Heart right ventricle (tissue), 16 donors: ENCODE results near the gene RENBP. TPM values are rescaled to one million over a fixed set of nuclear protein-coding genes. Genes with fewer than 3 reads are reported as not detected.

Experiments
- ATAC-seq, 8 donors: fragments of 200-7000 bp; cut with Tn5 transposase; one replicate each; pipeline ENCODE4 v1.9.1; 2020; ENCODE audit warnings: mild to moderate bottlenecking in 8 of 8, moderate library complexity in 8 of 8, moderate number of reproducible peaks in 1 of 8
- DNase-seq, 2 donors: peaks; one replicate each; pipeline ENCODE4 v3.0.0-alpha.2; 2020
- H3K27ac ChIP-seq, 10 donors: fragments of 200-600 bp; sonication (generic) in 2 of 10; one replicate each; pipeline versions ENCODE4 v1.5.0 to v1.8.0; 2020 to 2022; ENCODE audit warnings: mild to moderate bottlenecking in 3 of 10
- H3K27me3 ChIP-seq, 7 donors: fragments of 200-600 bp; one replicate each; pipeline ENCODE4 v1.8.0; 2021 to 2022; ENCODE audit warnings: mild to moderate bottlenecking in 2 of 7
- H3K36me3 ChIP-seq, 9 donors: fragments of 200-600 bp; sonication (generic) in 1 of 9; one replicate each; pipeline versions ENCODE4 v1.5.0 to v1.8.0; 2020 to 2022; ENCODE audit warnings: mild to moderate bottlenecking in 2 of 9
- H3K4me1 ChIP-seq, 9 donors: fragments of 200-600 bp; sonication (generic) in 1 of 9; one replicate each; pipeline versions ENCODE4 v1.5.0 to v1.8.0; 2020 to 2022; ENCODE audit warnings: mild to moderate bottlenecking in 4 of 9
- H3K4me3 ChIP-seq, 10 donors: fragments of 200-600 bp; sonication (generic) in 2 of 10; one replicate each; pipeline versions ENCODE4 v1.5.0 to v1.8.0; 2020 to 2022; ENCODE audit warnings: mild to moderate bottlenecking in 7 of 10, moderate library complexity in 2 of 10
- H3K9me3 ChIP-seq, 11 donors: fragments of 200-600 bp in 10 of 11; sonication (generic) in 2 of 11; one replicate each; pipeline versions ENCODE4 v1.5.0 to v1.8.0; 2013 to 2022; ENCODE audit warnings: mild to moderate bottlenecking in 2 of 11, control low read depth in 1 of 11, moderate library complexity in 1 of 11
- CTCF ChIP-seq, 9 donors: fragments of 200-600 bp; sonication (generic) in 2 of 9; IDR thresholded peaks; one replicate each; pipeline versions ENCODE4 v1.5.0 to v1.8.0; 2021 to 2022; ENCODE audit warnings: antibody characterized with exemption in 9 of 9, mild to moderate bottlenecking in 5 of 9, moderate library complexity in 1 of 9
- WGBS, 2 donors: extraction: QIAGEN DNeasy Blood & Tissue Kit; methylation state at CpG; one replicate each; pipeline ENCODE4 v1.1.7; 2013; ENCODE audit warnings: inconsistent platforms in 1 of 2; 5-methylcytosine and 5-hydroxymethylcytosine counted together
- intact Hi-C, 10 donors: fragments of 100-400 bp; cut with DNase I; formaldehyde crosslinking; loops; one replicate each; pipeline versions ENCODE4 v1.11.1 to v1.14.2; 2022
- polyA plus RNA-seq, 2 donors: library from polyadenylated mRNA; stranded (reverse); fragments of 200-250 nt; gene quantifications; one replicate each; pipeline ENCODE4 v1.2.3, GENCODE V29; 2013
- total RNA-seq, 10 donors: library from RNA; stranded (reverse); fragmentation: NEBNext Ultra II Directional in 3 of 10; extraction: Animal tissue kit (Norgen Biotek cat#: 25700) in 3 of 10; gene quantifications; one replicate each; pipeline versions ENCODE4 v1.2.1 to v1.2.4, GENCODE V29; 2021 to 2023
- donor health status: Arrhythmogenic right ventricular cardiomyopathy.
- donor health status: ischemic (EF 13 %, LVEDD 7.1; RV severe dilation, severe dysfunction).
- donor health status: healthy with polysubstance abuse.
- donor health status: DM: no; HTN: yes; CAD: no.
- donor health status: DM: no; HTN: no; CAD: no.
- donor health status: ischemic (EF 25% LVEDD 6.9; RV normal size, moderate dysfunction).
- donor health status: ischemic (EF 25% LVEDD 5.7; RV mildly dilated, moderate dysfunction).
- donor health status: healthy.
- donor health status: DM: yes; HTN: yes; CAD: no.
- donor health status: Ischemic cardiomyopathy.
- donor health status: ischemic (EF 35%, LVEDD 5.7; RV mildly dilated, moderate dysfunction).
- donor health status: nonischemic (EF 11% LVEDD 7.7; RV severe dilation, severe dysfunction).
- donor health status: DM: yes; HTN: yes; CAD: no.
- donor health status: PGD.
- donor health status: ischemic (EF 29% LVEDD 5.4; RV normal size, mild dysfunction).
- donor health status: nonischemic (EF 23%, LVEDD 6.1; RV moderate dilation, normal function).

The RENBP gene
- total and polyA plus RNA-seq, 12 donors, result 6.0 to 17.0 (median 9.6) TPM

GRCh38 chrX:153960786-153961185 lies 16.3 kb upstream of the RENBP start:
- TF ChIP-seq CTCF (IDR thresholded peaks at IDR 0.05), result no peak
- no peak for DNase-seq
- no peak for ATAC-seq
- Histone ChIP-seq H3K27ac (no peak overlapping the region), H3K9me3 (no peaks in the 10 kb centered on the region), H3K36me3 (peaks cover 0 to 88% (median 10%) of the 10 kb centered on the region in 9 donors), H3K4me3 (no peak overlapping the region), H3K27me3 (peaks cover 0 to 13% (median 0%) of the 10 kb centered on the region in 7 donors), H3K4me1 (peaks cover 0 to 17% (median 4%) of the 10 kb centered on the region in 9 donors)
- 88 to 95% methylated on average over 22 of the region's 22 CpGs for WGBS, 2 donors
- intact Hi-C loops, result no loop called here

GRCh38 chrX:153960077-153960476 lies 15.6 kb upstream of the RENBP start:
- no peak overlapping the region for H3K4me3 ChIP-seq
- no peak for ATAC-seq
- no peak overlapping the region for H3K27ac ChIP-seq
- H3K9me3 ChIP-seq, result no peaks in the 10 kb centered on the region
- intact Hi-C loops, result no loop called here
- DNase-seq, result no peak
- peaks cover 0 to 13% (median 0%) of the 10 kb centered on the region in 7 donors for H3K27me3 ChIP-seq
- peaks cover 0 to 9% (median 0%) of the 10 kb centered on the region in 9 donors for H3K4me1 ChIP-seq
- H3K36me3 ChIP-seq, result peaks cover 0 to 95% (median 10%) of the 10 kb centered on the region in 9 donors
- 96 to 97% methylated on average over 16 of the region's 16 CpGs for WGBS, 2 donors
- no peak for TF ChIP-seq CTCF (IDR thresholded peaks at IDR 0.05)

GRCh38 chrX:153959649-153960048 lies 15.2 kb upstream of the RENBP start:
- intact Hi-C loops, result loop anchor here in 2 of 10 donors (10.0 kb wide), 2 partner anchors 195 to 995 kb away; partner anchors contain the start of gene PLXNB3 (in 1 of the 2)
- peaks cover 0 to 100% (median 10%) of the 10 kb centered on the region in 9 donors for H3K36me3 ChIP-seq
- WGBS, 2 donors, result 90 to 91% methylated on average over 15 of the region's 15 CpGs
- TF ChIP-seq CTCF (IDR thresholded peaks at IDR 0.05), result no peak
- ATAC-seq, result no peak
- no peak overlapping the region for H3K27ac ChIP-seq
- H3K4me1 ChIP-seq, result peaks cover 0 to 5% (median 0%) of the 10 kb centered on the region in 9 donors
- H3K27me3 ChIP-seq, result peaks cover 0 to 13% (median 0%) of the 10 kb centered on the region in 7 donors
- H3K9me3 ChIP-seq, result no peaks in the 10 kb centered on the region
- no peak overlapping the region for H3K4me3 ChIP-seq
- no peak for DNase-seq

- Histone ChIP-seq H3K9me3 (no peaks in the 10 kb centered on the region), H3K36me3 (peaks cover 0 to 100% (median 10%) of the 10 kb centered on the region in 9 donors), H3K4me1 (peaks cover 0 to 1% (median 0%) of the 10 kb centered on the region in 9 donors), H3K27me3 (peaks cover 0 to 13% (median 0%) of the 10 kb centered on the region in 7 donors), H3K4me3 (no peak overlapping the region), H3K27ac (no peak overlapping the region)
- intact Hi-C loops, result loop anchor here in 2 of 10 donors (10.0 kb wide), 2 partner anchors 194 to 994 kb away; partner anchors contain the start of gene PLXNB3 (in 1 of the 2)
- WGBS, 2 donors, result 91 to 96% methylated on average over 9 to 13 of the region's 14 CpGs
- ATAC-seq (no peak), DNase-seq (no peak)
- no peak for TF ChIP-seq CTCF (IDR thresholded peaks at IDR 0.05)
These were observed 14.2 kb upstream of the RENBP start for GRCh38 chrX:153958605-153959004.
